ENCODE results near the gene HOXB1. TPM values are rescaled to one million over a fixed set of nuclear protein-coding genes. Genes with fewer than 3 reads are reported as not detected.

HOXB1 gene
- polyA plus RNA-seq, 1 experiment = not detected

- POLR2A ChIA-PET = no interaction called here
- no peak for DNase-seq (ENCODE audit: low read depth)
- CTCF ChIA-PET = no interaction called here
- Histone ChIP-seq H3K4me3 (ENCODE audit: low read depth, low read length) (peak within 1 kb of the TSS; percentile 50), H3K36me3 (ENCODE audit: control insufficient read depth, insufficient read depth, low read length) (no peaks in the 10 kb centered on the region), H3K27me3 (ENCODE audit: control insufficient read depth, insufficient read depth, low read length) (peaks cover 16% of the 10 kb centered on the region)
- TF ChIP-seq CTCF (IDR thresholded peaks at IDR 0.05; ENCODE audit: insufficient read depth, low read depth, low read length) = no peak
These were observed 14.2 kb upstream of the HOXB1 start, which contains the start of gene HOXB2 for GRCh38 chr17:48545022-48545375. TSS of gene HOXB2 (minus strand) at chr17:48545109. CDS start at chr17:48544911, 198 bp downstream.

DNA sequence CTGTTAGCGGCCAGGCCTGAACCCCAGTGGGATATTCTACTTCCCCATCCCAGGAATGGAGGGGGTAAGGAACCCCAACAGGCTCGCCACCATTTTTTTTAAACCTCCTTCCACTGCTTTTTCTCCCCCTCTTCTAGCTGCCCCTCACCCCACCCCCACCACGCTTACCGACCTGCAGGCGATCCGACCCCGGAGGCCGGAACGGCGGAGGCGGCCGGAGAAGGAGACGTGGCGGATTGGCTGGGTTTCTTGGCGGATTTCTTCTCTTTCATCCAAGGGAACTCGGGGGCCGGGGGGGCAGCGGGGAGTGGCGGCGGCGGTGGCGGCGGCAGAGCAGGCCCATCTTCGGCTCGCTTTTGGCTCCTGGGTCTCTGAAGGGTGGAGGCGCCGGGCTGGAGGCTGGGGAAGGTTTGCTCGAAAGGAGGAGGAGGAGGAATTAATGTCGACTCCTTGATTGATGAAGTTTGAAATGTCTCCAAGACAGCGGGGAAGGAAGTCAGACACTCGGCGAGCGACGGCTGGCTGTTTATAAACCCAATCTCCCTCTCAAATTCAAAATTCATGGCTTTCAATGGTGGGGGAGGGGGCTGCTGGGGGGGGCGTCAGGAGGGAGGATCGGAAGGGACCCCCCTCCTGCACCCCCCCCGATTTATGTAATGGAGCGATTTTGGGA is 13.7 kb upstream of the HOXB1 start:
- no peak for DNase-seq (ENCODE audit: low read depth)
- no peaks in the 10 kb centered on the region for H3K36me3 ChIP-seq (ENCODE audit: control insufficient read depth, insufficient read depth, low read length)
- peaks cover 16% of the 10 kb centered on the region for H3K27me3 ChIP-seq (ENCODE audit: control insufficient read depth, insufficient read depth, low read length)
- peak overlapping the region; percentile 50 for H3K4me3 ChIP-seq (ENCODE audit: low read depth, low read length)
- ChIA-PET POLR2A (no interaction called here), CTCF (interaction anchor here (0.8 kb wide), 1 partner anchor 52 kb away, joined by 3 read pairs; no protein-coding TSS in a partner anchor)
- TF ChIP-seq CTCF (IDR thresholded peaks at IDR 0.05; ENCODE audit: insufficient read depth, low read depth, low read length) = no peak

DNA sequence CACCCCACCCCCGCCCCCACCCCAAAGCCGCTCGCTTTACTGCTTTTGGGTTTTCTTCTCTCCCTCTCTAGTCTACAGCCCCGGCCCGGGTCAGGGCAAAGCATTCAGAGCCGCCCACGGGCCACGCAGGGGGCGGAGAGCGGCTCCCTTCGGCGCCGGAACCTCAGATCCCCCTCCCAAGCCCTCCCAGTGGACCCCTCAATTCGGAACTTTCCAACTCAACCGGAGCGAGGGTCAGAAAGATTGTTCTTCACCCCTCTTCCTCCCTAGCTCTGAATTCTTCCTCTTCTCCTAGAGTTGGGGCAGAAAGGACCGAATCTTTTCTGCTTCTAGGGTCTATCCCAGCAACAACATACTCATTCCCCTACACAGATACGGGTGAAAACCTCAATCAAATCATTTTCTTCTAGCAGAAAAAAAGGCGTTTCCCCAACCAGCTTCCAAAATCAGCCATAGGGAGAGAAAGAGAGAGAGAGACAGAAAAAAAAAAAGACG is 13.1 kb upstream of the HOXB1 start:
- ChIA-PET CTCF (interaction anchor here (0.8 kb wide), 1 partner anchor 52 kb away, joined by 3 read pairs; no protein-coding TSS in a partner anchor), POLR2A (no interaction called here)
- TF ChIP-seq CTCF (IDR thresholded peaks at IDR 0.05; ENCODE audit: insufficient read depth, low read depth, low read length) = no peak
- Histone ChIP-seq H3K36me3 (ENCODE audit: control insufficient read depth, insufficient read depth, low read length) (no peaks in the 10 kb centered on the region), H3K27me3 (ENCODE audit: control insufficient read depth, insufficient read depth, low read length) (peaks cover 16% of the 10 kb centered on the region), H3K4me3 (ENCODE audit: low read depth, low read length) (peak overlapping the region; percentile 50)
- no peak for DNase-seq (ENCODE audit: low read depth)

DNA sequence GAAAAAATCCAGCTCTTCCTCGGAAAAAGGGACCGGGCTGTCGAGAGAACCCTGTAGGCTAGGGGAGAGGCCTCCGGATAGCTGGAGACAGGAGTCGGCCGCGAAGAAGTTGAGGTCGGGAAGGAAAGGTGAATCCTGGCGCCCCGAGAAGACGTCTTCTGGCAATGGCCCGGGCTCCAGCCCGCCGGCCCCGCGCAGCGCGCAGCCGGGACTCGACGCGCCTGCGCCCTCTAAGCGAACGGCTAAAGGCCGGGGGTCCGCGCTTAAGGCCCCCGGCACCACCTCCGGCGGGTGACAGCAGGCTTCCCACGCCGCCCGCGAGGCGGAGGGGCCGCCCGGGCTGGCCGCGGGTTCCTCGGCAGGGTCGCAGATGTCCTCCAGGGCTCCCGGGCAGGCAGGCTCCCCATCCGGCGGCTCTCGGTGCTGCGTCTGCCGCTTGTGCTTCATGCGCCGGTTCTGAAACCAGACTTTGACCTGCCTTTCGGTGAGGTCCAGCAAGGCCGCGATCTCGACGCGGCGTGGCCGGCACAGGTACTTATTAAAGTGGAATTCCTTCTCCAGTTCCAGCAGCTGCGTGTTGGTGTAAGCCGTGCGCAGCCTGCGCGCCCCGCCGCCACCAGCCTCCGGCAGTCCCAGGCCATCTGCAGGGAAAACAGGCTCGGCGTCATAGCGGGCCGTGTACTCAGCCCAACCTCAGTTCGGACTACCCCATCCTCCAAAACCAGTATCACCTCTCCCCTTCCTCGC is 12.5 kb upstream of the HOXB1 start:
- POLR2A ChIA-PET = no interaction called here

More for the DNA sequence above, 12.5 kb upstream of the HOXB1 start:
- H3K4me3 ChIP-seq (ENCODE audit: low read depth, low read length) = peak overlapping the region; percentile 50
- DNase-seq (ENCODE audit: low read depth) = no peak
- CTCF ChIA-PET = interaction anchor here (0.8 kb wide), 1 partner anchor 51 kb away, joined by 3 read pairs; no protein-coding TSS in a partner anchor
- no peak for TF ChIP-seq CTCF (IDR thresholded peaks at IDR 0.05; ENCODE audit: insufficient read depth, low read depth, low read length)
- H3K27me3 ChIP-seq (ENCODE audit: control insufficient read depth, insufficient read depth, low read length) = peaks cover 13% of the 10 kb centered on the region
- H3K36me3 ChIP-seq (ENCODE audit: control insufficient read depth, insufficient read depth, low read length) = no peaks in the 10 kb centered on the region

Measured in BJ (cell line).